GM23338 (cell line): ENCODE results near the gene STIP1. TPM values are rescaled to one million over a fixed set of nuclear protein-coding genes. Genes with fewer than 3 reads are reported as not detected.

Source experiments
- ATAC-seq: fragments of 200-7000 bp; cut with Tn5 transposase; 3 replicates; pipeline ENCODE4 v1.9.1; 2020
- DNase-seq: peaks from one replicate; pipeline ENCODE4 v3.0.0-alpha.2; 2015; ENCODE audit warnings: low spot score
- H2AFZ ChIP-seq: fragments of 200-600 bp; sonication (generic); 2 replicates; pipeline ENCODE4 v1.8.0; 2016; ENCODE audit warnings: antibody characterized with exemption, mild to moderate bottlenecking, moderate library complexity
- H3F3A ChIP-seq: fragments of 200-600 bp; sonication (generic); replicated peaks from 2 replicates; pipeline ENCODE4 v1.8.0; 2017; ENCODE audit warnings: antibody characterized with exemption, mixed run types, low read depth
- H3K27ac ChIP-seq: fragments of 200-600 bp; sonication (generic); 2 replicates; pipeline ENCODE4 v1.6.1; 2016; ENCODE audit warnings: low read depth
- H3K27me3 ChIP-seq: fragments of 200-600 bp; sonication (generic); 2 replicates; pipeline ENCODE4 v1.8.0; 2016; ENCODE audit warnings: mild to moderate bottlenecking, mixed run types, moderate library complexity; ENCODE audit not compliant: insufficient read depth
- H3K36me3 ChIP-seq: fragments of 200-600 bp; sonication (generic); 2 replicates; pipeline ENCODE4 v1.8.0; 2016; ENCODE audit warnings: mild to moderate bottlenecking; ENCODE audit not compliant: insufficient read depth
- H3K4me1 ChIP-seq: fragments of 200-600 bp; sonication (generic); 2 replicates; pipeline ENCODE4 v1.8.0; 2016; ENCODE audit warnings: mild to moderate bottlenecking, moderate library complexity; ENCODE audit not compliant: insufficient read depth
- H3K4me2 ChIP-seq: fragments of 200-600 bp; sonication (generic); 2 replicates; pipeline ENCODE4 v1.7.1; 2017; ENCODE audit warnings: mixed run types
- H3K4me3 ChIP-seq: fragments of 200-600 bp; sonication (generic); 2 replicates; pipeline ENCODE4 v1.6.1; 2016; ENCODE audit warnings: mixed run types
- H3K79me2 ChIP-seq: fragments of 200-600 bp; sonication (generic); replicated peaks from 2 replicates; pipeline ENCODE4 v1.8.0; 2017; ENCODE audit warnings: mild to moderate bottlenecking; ENCODE audit not compliant: insufficient read depth
- H3K9me2 ChIP-seq: fragments of 200-600 bp; sonication (generic); 2 replicates; pipeline ENCODE4 v1.8.0; 2017; ENCODE audit not compliant: insufficient read depth
- H4K20me1 ChIP-seq: fragments of 200-600 bp; sonication (generic); replicated peaks from 2 replicates; pipeline ENCODE4 v1.8.0; 2017; ENCODE audit warnings: mild to moderate bottlenecking; ENCODE audit not compliant: insufficient read depth
- H3K27ac Mint-ChIP-seq: 2 replicates; pipeline ENCODE4 v1.8.0; 2020; ENCODE audit warnings: inconsistent platforms, mild to moderate bottlenecking, moderate library complexity, mixed read lengths
- H3K27me3 Mint-ChIP-seq: 3 replicates; pipeline ENCODE4 v1.8.0; 2022; ENCODE audit warnings: low read depth, mild to moderate bottlenecking, moderate library complexity, mixed read lengths, inconsistent platforms; ENCODE audit not compliant: insufficient read depth, poor library complexity
- H3K36me3 Mint-ChIP-seq: 3 replicates; pipeline ENCODE4 v1.8.0; 2021; ENCODE audit warnings: low read depth, mild to moderate bottlenecking, inconsistent platforms, moderate library complexity, mixed read lengths
- H3K4me1 Mint-ChIP-seq: 3 replicates; pipeline ENCODE4 v1.8.0; 2020; ENCODE audit warnings: mild to moderate bottlenecking, inconsistent platforms, mixed read lengths
- H3K4me3 Mint-ChIP-seq: 3 replicates; pipeline ENCODE4 v1.8.0; 2021; ENCODE audit warnings: moderate library complexity, mild to moderate bottlenecking, inconsistent platforms, mixed read lengths
- H3K9me3 Mint-ChIP-seq: 3 replicates; pipeline ENCODE4 v1.8.0; 2020; ENCODE audit warnings: moderate library complexity, mild to moderate bottlenecking, inconsistent platforms, mixed read lengths
- CREB1 ChIP-seq: fragments of 250-450 bp; sonication (Bioruptor Pico); IDR thresholded peaks from 2 replicates; pipeline ENCODE4 v1.5.0; 2020; ENCODE audit warnings: low read depth, mild to moderate bottlenecking, moderate library complexity
- CTCF ChIP-seq, 2 experiments: fragments of 200-600 bp in 1 of 2; sonication (generic) in 1 of 2; conservative IDR thresholded peaks; 2 replicates each; pipeline versions ENCODE4 v1.5.1 to v1.6.1; 2016 to 2017; ENCODE audit warnings: antibody characterized with exemption in 2 of 2, low read depth in 2 of 2, mild to moderate bottlenecking in 2 of 2, moderate library complexity in 1 of 2
- ETS1 ChIP-seq: IDR thresholded peaks from 2 replicates; pipeline ENCODE4 v1.6.1; 2016; ENCODE audit warnings: antibody characterized with exemption
- EZH2 ChIP-seq: fragments of 200-600 bp; sonication (generic); IDR thresholded peaks from one replicate; pipeline ENCODE4 v1.8.0; 2017; ENCODE audit warnings: antibody characterized with exemption, mild to moderate bottlenecking, low read depth; ENCODE audit not compliant: unreplicated experiment
- EZH2phosphoT487 ChIP-seq: fragments of 200-600 bp; sonication (generic); IDR thresholded peaks from one replicate; pipeline ENCODE4 v1.8.1; 2018; ENCODE audit warnings: antibody characterized with exemption; ENCODE audit not compliant: unreplicated experiment
- JUNB ChIP-seq: IDR thresholded peaks from one replicate; pipeline ENCODE4 v1.6.1; 2016; ENCODE audit warnings: antibody characterized with exemption; ENCODE audit not compliant: unreplicated experiment
- NANOG ChIP-seq: IDR thresholded peaks from 2 replicates; pipeline ENCODE4 v1.6.1; 2016; ENCODE audit warnings: antibody characterized with exemption, borderline replicate concordance
- POLR2AphosphoS5 ChIP-seq: IDR thresholded peaks from 2 replicates; pipeline ENCODE4 v1.6.1; 2016; ENCODE audit warnings: antibody characterized with exemption, low read depth
- REST ChIP-seq: IDR thresholded peaks from one replicate; pipeline ENCODE4 v1.6.1; 2018; ENCODE audit warnings: antibody characterized with exemption; ENCODE audit not compliant: unreplicated experiment
- STAT1 ChIP-seq: IDR thresholded peaks from one replicate; pipeline ENCODE4 v1.6.1; 2016; ENCODE audit warnings: antibody characterized with exemption; ENCODE audit not compliant: unreplicated experiment
- ZNF114 ChIP-seq: fragments of 250-450 bp; sonication (Bioruptor Pico); IDR thresholded peaks from 2 replicates; pipeline ENCODE4 v1.5.0; 2020; ENCODE audit warnings: mild to moderate bottlenecking, moderate library complexity
- ZNF331 ChIP-seq: fragments of 250-450 bp; sonication (Bioruptor Pico); IDR thresholded peaks from 2 replicates; pipeline ENCODE4 v1.5.0; 2020; ENCODE audit warnings: low read depth, mild to moderate bottlenecking, moderate library complexity
- ZNF462 ChIP-seq: fragments of 250-450 bp; sonication (Bioruptor Pico); IDR thresholded peaks from 2 replicates; pipeline ENCODE4 v1.5.0; 2020; ENCODE audit warnings: mild to moderate bottlenecking, moderate library complexity
- polyA plus RNA-seq: library from polyadenylated mRNA; unstranded; fragments of >200 nt; fragmentation: Nextera tagmentation; extraction: Ambion mirVana; gene quantifications from 2 replicates; pipeline ENCODE4 v1.2.1, GENCODE V29; 2016
- total RNA-seq: library from RNA; depleted of rRNA; stranded (reverse); fragments of >200 nt; shearing (Covaris generic); gene quantifications from 2 replicates; pipeline ENCODE4 v1.2.3, GENCODE V29; 2014

The STIP1 gene
- total and polyA plus RNA-seq, 2 experiments from 2014 or later: 213 to 351 TPM

- Histone ChIP-seq H3K4me3 (peak overlapping the region; percentile 73), H3K9me2 (no peaks in the 10 kb centered on the region), H3K4me2 (peak overlapping the region; percentile 87), H4K20me1 (peaks cover 10% of the 10 kb centered on the region), H3K79me2 (no peaks in the 10 kb centered on the region), H3K27ac (no peak overlapping the region), H3F3A (peaks cover 19% of the 10 kb centered on the region), H3K27me3 (peaks cover 10% of the 10 kb centered on the region), H3K36me3 (no peaks in the 10 kb centered on the region), H3K4me1 (peaks cover 14% of the 10 kb centered on the region; the same call in 1 of the 2 replicates), H2AFZ (no peak overlapping the region)
- DNase-seq (peak; percentile 67), ATAC-seq (peak; percentile 64)
- H3K9me3 Mint-ChIP-seq: peaks cover under 1% of the 10 kb centered on the region; the same call in 1 of the 3 replicates
- peaks cover 7% of the 10 kb centered on the region; the same call in 2 of the 3 replicates for H3K36me3 Mint-ChIP-seq
- peaks cover 10% of the 10 kb centered on the region; the same call in 2 of the 3 replicates for H3K4me1 Mint-ChIP-seq
- H3K4me3 Mint-ChIP-seq: peak overlapping the region; percentile 81
- no peak for TF ChIP-seq CTCF (conservative IDR thresholded peaks at IDR 0.05; ENCODE audit: low read depth in 2 of 2)
- TF ChIP-seq ZNF331 (CRISPR knock-in tag): no peak
- no peak for TF ChIP-seq JUNB
- TF ChIP-seq STAT1: no peak
- no peak for TF ChIP-seq POLR2AphosphoS5
- TF ChIP-seq EZH2phosphoT487: no peak
- TF ChIP-seq CREB1 (CRISPR knock-in tag): no peak
- no peak for TF ChIP-seq NANOG
- no peak for TF ChIP-seq ZNF114 (CRISPR knock-in tag)
- TF ChIP-seq ETS1: no peak
- TF ChIP-seq REST: no peak
- TF ChIP-seq EZH2: no peak
- TF ChIP-seq ZNF462: no peak
- H3K27me3 Mint-ChIP-seq: peaks cover 27% of the 10 kb centered on the region
- H3K27ac Mint-ChIP-seq: no peak overlapping the region
Measured at GRCh38 chr11:64164392-64165312, 21.3 kb upstream of the STIP1 start.
